ENCODE data around the gene AFM.

- TF ChIP-seq EP300 (IDR thresholded peaks at IDR 0.05): no peak
- TF ChIP-seq HDAC2 (IDR thresholded peaks at IDR 0.05): no peak
- no peak for TF ChIP-seq ZFP36 (IDR thresholded peaks at IDR 0.05; ENCODE audit: borderline replicate concordance, partially characterized antibody)
- TF ChIP-seq, protein P1, sequence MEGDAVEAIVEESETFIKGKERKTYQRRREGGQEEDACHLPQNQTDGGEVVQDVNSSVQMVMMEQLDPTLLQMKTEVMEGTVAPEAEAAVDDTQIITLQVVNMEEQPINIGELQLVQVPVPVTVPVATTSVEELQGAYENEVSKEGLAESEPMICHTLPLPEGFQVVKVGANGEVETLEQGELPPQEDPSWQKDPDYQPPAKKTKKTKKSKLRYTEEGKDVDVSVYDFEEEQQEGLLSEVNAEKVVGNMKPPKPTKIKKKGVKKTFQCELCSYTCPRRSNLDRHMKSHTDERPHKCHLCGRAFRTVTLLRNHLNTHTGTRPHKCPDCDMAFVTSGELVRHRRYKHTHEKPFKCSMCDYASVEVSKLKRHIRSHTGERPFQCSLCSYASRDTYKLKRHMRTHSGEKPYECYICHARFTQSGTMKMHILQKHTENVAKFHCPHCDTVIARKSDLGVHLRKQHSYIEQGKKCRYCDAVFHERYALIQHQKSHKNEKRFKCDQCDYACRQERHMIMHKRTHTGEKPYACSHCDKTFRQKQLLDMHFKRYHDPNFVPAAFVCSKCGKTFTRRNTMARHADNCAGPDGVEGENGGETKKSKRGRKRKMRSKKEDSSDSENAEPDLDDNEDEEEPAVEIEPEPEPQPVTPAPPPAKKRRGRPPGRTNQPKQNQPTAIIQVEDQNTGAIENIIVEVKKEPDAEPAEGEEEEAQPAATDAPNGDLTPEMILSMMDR (IDR thresholded peaks at IDR 0.05): no peak
- no peak for TF ChIP-seq POLR2A (IDR thresholded peaks at IDR 0.05; ENCODE audit: low read length)
- no peak for TF ChIP-seq RAD21 (conservative IDR thresholded peaks at IDR 0.05 in 1 of 2, IDR thresholded peaks at IDR 0.05 in 1 of 2)
- TF ChIP-seq RFX5 (IDR thresholded peaks at IDR 0.05): no peak
- no peak for TF ChIP-seq RCOR1 (IDR thresholded peaks at IDR 0.05; ENCODE audit: low read depth, low read length)
- TF ChIP-seq, protein P2, sequence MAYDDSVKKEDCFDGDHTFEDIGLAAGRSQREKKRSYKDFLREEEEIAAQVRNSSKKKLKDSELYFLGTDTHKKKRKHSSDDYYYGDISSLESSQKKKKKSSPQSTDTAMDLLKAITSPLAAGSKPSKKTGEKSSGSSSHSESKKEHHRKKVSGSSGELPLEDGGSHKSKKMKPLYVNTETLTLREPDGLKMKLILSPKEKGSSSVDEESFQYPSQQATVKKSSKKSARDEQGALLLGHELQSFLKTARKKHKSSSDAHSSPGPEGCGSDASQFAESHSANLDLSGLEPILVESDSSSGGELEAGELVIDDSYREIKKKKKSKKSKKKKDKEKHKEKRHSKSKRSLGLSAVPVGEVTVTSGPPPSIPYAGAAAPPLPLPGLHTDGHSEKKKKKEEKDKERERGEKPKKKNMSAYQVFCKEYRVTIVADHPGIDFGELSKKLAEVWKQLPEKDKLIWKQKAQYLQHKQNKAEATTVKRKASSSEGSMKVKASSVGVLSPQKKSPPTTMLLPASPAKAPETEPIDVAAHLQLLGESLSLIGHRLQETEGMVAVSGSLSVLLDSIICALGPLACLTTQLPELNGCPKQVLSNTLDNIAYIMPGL (CRISPR knock-in tag; IDR thresholded peaks at IDR 0.05; ENCODE audit: borderline replicate concordance): no peak
- TF ChIP-seq CHD2 (IDR thresholded peaks at IDR 0.05; ENCODE audit: low read length, partially characterized antibody): no peak
Measured at GRCh38 chr4:73447671-73448070, 33.9 kb upstream of the AFM start.

Data from A549 (cell line).